GM23338 (cell line): Measurements from ENCODE around the gene PCYT2. TPM values are rescaled to one million over a fixed set of nuclear protein-coding genes. Genes with fewer than 3 reads are reported as not detected.
A peak's percentile ranks its signal among the peaks of the same experiment; 100 is the strongest.

Source experiments
- ATAC-seq: fragments of 200-7000 bp; cut with Tn5 transposase; 3 replicates; pipeline ENCODE4 v1.9.1; 2020
- DNase-seq: peaks from one replicate; pipeline ENCODE4 v3.0.0-alpha.2; 2015; ENCODE audit warnings: low spot score
- H2AFZ ChIP-seq: fragments of 200-600 bp; sonication (generic); 2 replicates; pipeline ENCODE4 v1.8.0; 2016; ENCODE audit warnings: antibody characterized with exemption, mild to moderate bottlenecking, moderate library complexity
- H3F3A ChIP-seq: fragments of 200-600 bp; sonication (generic); replicated peaks from 2 replicates; pipeline ENCODE4 v1.8.0; 2017; ENCODE audit warnings: antibody characterized with exemption, mixed run types, low read depth
- H3K27ac ChIP-seq: fragments of 200-600 bp; sonication (generic); 2 replicates; pipeline ENCODE4 v1.6.1; 2016; ENCODE audit warnings: low read depth
- H3K27me3 ChIP-seq: fragments of 200-600 bp; sonication (generic); 2 replicates; pipeline ENCODE4 v1.8.0; 2016; ENCODE audit warnings: mild to moderate bottlenecking, mixed run types, moderate library complexity; ENCODE audit not compliant: insufficient read depth
- H3K36me3 ChIP-seq: fragments of 200-600 bp; sonication (generic); 2 replicates; pipeline ENCODE4 v1.8.0; 2016; ENCODE audit warnings: mild to moderate bottlenecking; ENCODE audit not compliant: insufficient read depth
- H3K4me1 ChIP-seq: fragments of 200-600 bp; sonication (generic); 2 replicates; pipeline ENCODE4 v1.8.0; 2016; ENCODE audit warnings: mild to moderate bottlenecking, moderate library complexity; ENCODE audit not compliant: insufficient read depth
- H3K4me2 ChIP-seq: fragments of 200-600 bp; sonication (generic); 2 replicates; pipeline ENCODE4 v1.7.1; 2017; ENCODE audit warnings: mixed run types
- H3K4me3 ChIP-seq: fragments of 200-600 bp; sonication (generic); 2 replicates; pipeline ENCODE4 v1.6.1; 2016; ENCODE audit warnings: mixed run types
- H3K79me2 ChIP-seq: fragments of 200-600 bp; sonication (generic); replicated peaks from 2 replicates; pipeline ENCODE4 v1.8.0; 2017; ENCODE audit warnings: mild to moderate bottlenecking; ENCODE audit not compliant: insufficient read depth
- H3K9me2 ChIP-seq: fragments of 200-600 bp; sonication (generic); 2 replicates; pipeline ENCODE4 v1.8.0; 2017; ENCODE audit not compliant: insufficient read depth
- H4K20me1 ChIP-seq: fragments of 200-600 bp; sonication (generic); replicated peaks from 2 replicates; pipeline ENCODE4 v1.8.0; 2017; ENCODE audit warnings: mild to moderate bottlenecking; ENCODE audit not compliant: insufficient read depth
- H3K27ac Mint-ChIP-seq: 2 replicates; pipeline ENCODE4 v1.8.0; 2020; ENCODE audit warnings: inconsistent platforms, mild to moderate bottlenecking, moderate library complexity, mixed read lengths
- H3K27me3 Mint-ChIP-seq: 3 replicates; pipeline ENCODE4 v1.8.0; 2022; ENCODE audit warnings: low read depth, mild to moderate bottlenecking, moderate library complexity, mixed read lengths, inconsistent platforms; ENCODE audit not compliant: insufficient read depth, poor library complexity
- H3K36me3 Mint-ChIP-seq: 3 replicates; pipeline ENCODE4 v1.8.0; 2021; ENCODE audit warnings: low read depth, mild to moderate bottlenecking, inconsistent platforms, moderate library complexity, mixed read lengths
- H3K4me1 Mint-ChIP-seq: 3 replicates; pipeline ENCODE4 v1.8.0; 2020; ENCODE audit warnings: mild to moderate bottlenecking, inconsistent platforms, mixed read lengths
- H3K4me3 Mint-ChIP-seq: 3 replicates; pipeline ENCODE4 v1.8.0; 2021; ENCODE audit warnings: moderate library complexity, mild to moderate bottlenecking, inconsistent platforms, mixed read lengths
- H3K9me3 Mint-ChIP-seq: 3 replicates; pipeline ENCODE4 v1.8.0; 2020; ENCODE audit warnings: moderate library complexity, mild to moderate bottlenecking, inconsistent platforms, mixed read lengths
- CREB1 ChIP-seq: fragments of 250-450 bp; sonication (Bioruptor Pico); IDR thresholded peaks from 2 replicates; pipeline ENCODE4 v1.5.0; 2020; ENCODE audit warnings: low read depth, mild to moderate bottlenecking, moderate library complexity
- CTCF ChIP-seq, 2 experiments: fragments of 200-600 bp in 1 of 2; sonication (generic) in 1 of 2; conservative IDR thresholded peaks; 2 replicates each; pipeline versions ENCODE4 v1.5.1 to v1.6.1; 2016 to 2017; ENCODE audit warnings: antibody characterized with exemption in 2 of 2, low read depth in 2 of 2, mild to moderate bottlenecking in 2 of 2, moderate library complexity in 1 of 2
- ETS1 ChIP-seq: IDR thresholded peaks from 2 replicates; pipeline ENCODE4 v1.6.1; 2016; ENCODE audit warnings: antibody characterized with exemption
- EZH2 ChIP-seq: fragments of 200-600 bp; sonication (generic); IDR thresholded peaks from one replicate; pipeline ENCODE4 v1.8.0; 2017; ENCODE audit warnings: antibody characterized with exemption, mild to moderate bottlenecking, low read depth; ENCODE audit not compliant: unreplicated experiment
- EZH2phosphoT487 ChIP-seq: fragments of 200-600 bp; sonication (generic); IDR thresholded peaks from one replicate; pipeline ENCODE4 v1.8.1; 2018; ENCODE audit warnings: antibody characterized with exemption; ENCODE audit not compliant: unreplicated experiment
- JUNB ChIP-seq: IDR thresholded peaks from one replicate; pipeline ENCODE4 v1.6.1; 2016; ENCODE audit warnings: antibody characterized with exemption; ENCODE audit not compliant: unreplicated experiment
- NANOG ChIP-seq: IDR thresholded peaks from 2 replicates; pipeline ENCODE4 v1.6.1; 2016; ENCODE audit warnings: antibody characterized with exemption, borderline replicate concordance
- POLR2AphosphoS5 ChIP-seq: IDR thresholded peaks from 2 replicates; pipeline ENCODE4 v1.6.1; 2016; ENCODE audit warnings: antibody characterized with exemption, low read depth
- REST ChIP-seq: IDR thresholded peaks from one replicate; pipeline ENCODE4 v1.6.1; 2018; ENCODE audit warnings: antibody characterized with exemption; ENCODE audit not compliant: unreplicated experiment
- STAT1 ChIP-seq: IDR thresholded peaks from one replicate; pipeline ENCODE4 v1.6.1; 2016; ENCODE audit warnings: antibody characterized with exemption; ENCODE audit not compliant: unreplicated experiment
- ZNF114 ChIP-seq: fragments of 250-450 bp; sonication (Bioruptor Pico); IDR thresholded peaks from 2 replicates; pipeline ENCODE4 v1.5.0; 2020; ENCODE audit warnings: mild to moderate bottlenecking, moderate library complexity
- ZNF331 ChIP-seq: fragments of 250-450 bp; sonication (Bioruptor Pico); IDR thresholded peaks from 2 replicates; pipeline ENCODE4 v1.5.0; 2020; ENCODE audit warnings: low read depth, mild to moderate bottlenecking, moderate library complexity
- ZNF462 ChIP-seq: fragments of 250-450 bp; sonication (Bioruptor Pico); IDR thresholded peaks from 2 replicates; pipeline ENCODE4 v1.5.0; 2020; ENCODE audit warnings: mild to moderate bottlenecking, moderate library complexity
- polyA plus RNA-seq: library from polyadenylated mRNA; unstranded; fragments of >200 nt; fragmentation: Nextera tagmentation; extraction: Ambion mirVana; gene quantifications from 2 replicates; pipeline ENCODE4 v1.2.1, GENCODE V29; 2016
- total RNA-seq: library from RNA; depleted of rRNA; stranded (reverse); fragments of >200 nt; shearing (Covaris generic); gene quantifications from 2 replicates; pipeline ENCODE4 v1.2.3, GENCODE V29; 2014

Gene PCYT2
- total and polyA plus RNA-seq, 2 experiments from 2014 or later: 51.6 to 82.9 TPM

GRCh38 chr17:81890447-81891302 lies 20.5 kb downstream of the PCYT2 start:
- Mint-ChIP-seq H3K4me3 (peak overlapping the region; percentile 91), H3K4me1 (peaks cover 4% of the 10 kb centered on the region; the same call in 1 of the 3 replicates), H3K9me3 (no peaks in the 10 kb centered on the region), H3K36me3 (peaks cover 68% of the 10 kb centered on the region), H3K27me3 (peaks cover 33% of the 10 kb centered on the region), H3K27ac (peak overlapping the region; percentile 97)
- Histone ChIP-seq H3K4me1 (peaks cover 8% of the 10 kb centered on the region; the same call in 1 of the 2 replicates), H3K79me2 (peaks cover 58% of the 10 kb centered on the region), H3K27ac (peak overlapping the region; percentile 73), H3K4me2 (peak overlapping the region; percentile 96), H4K20me1 (peaks cover 14% of the 10 kb centered on the region; the same call in 1 of the 2 replicates), H3K4me3 (peak overlapping the region; percentile 95), H3F3A (peaks cover 24% of the 10 kb centered on the region), H3K9me2 (no peaks in the 10 kb centered on the region), H3K36me3 (peaks cover 41% of the 10 kb centered on the region), H3K27me3 (no peaks in the 10 kb centered on the region), H2AFZ (no peak overlapping the region)
- DNase-seq (peak; percentile 42), ATAC-seq (no peak)
- TF ChIP-seq ZNF114 (CRISPR knock-in tag) (no peak), ZNF331 (CRISPR knock-in tag) (no peak), POLR2AphosphoS5 (no peak), EZH2phosphoT487 (no peak), STAT1 (no peak), NANOG (no peak), EZH2 (no peak), CREB1 (CRISPR knock-in tag) (no peak), REST (no peak), CTCF (conservative IDR thresholded peaks at IDR 0.05; ENCODE audit: low read depth in 2 of 2) (no peak), JUNB (no peak), ETS1 (no peak), ZNF462 (no peak)
